H9 (cell line): ENCODE results near the gene MCM3AP. TPM values are rescaled to one million over a fixed set of nuclear protein-coding genes. Genes with fewer than 3 reads are reported as not detected.

Experiments used
- DNase-seq: peaks from one replicate; pipeline ENCODE4 v3.0.0-alpha.2; 2017
- H2AFZ ChIP-seq: one replicate; pipeline ENCODE4 v1.6.1; 2013; ENCODE audit warnings: mild to moderate bottlenecking, low read length, control low read depth, moderate library complexity
- H2AK5ac ChIP-seq: 2 replicates; pipeline ENCODE4 v1.6.1; 2013; ENCODE audit warnings: low read length, control low read depth, mixed read lengths; ENCODE audit not compliant: insufficient read length
- H2BK120ac ChIP-seq: one replicate; pipeline ENCODE4 v1.6.1; 2013; ENCODE audit warnings: low read depth, mild to moderate bottlenecking, low read length, control low read depth, inconsistent platforms; ENCODE audit not compliant: poor library complexity, severe bottlenecking
- H2BK12ac ChIP-seq: 2 replicates; pipeline ENCODE4 v1.6.1; 2013; ENCODE audit warnings: low read length, control low read depth, mixed read lengths, low read depth; ENCODE audit not compliant: insufficient read length
- H2BK15ac ChIP-seq: 2 replicates; pipeline ENCODE4 v1.6.1; 2013; ENCODE audit warnings: low read depth, low read length, control low read depth
- H2BK20ac ChIP-seq: one replicate; pipeline ENCODE4 v1.6.1; 2013; ENCODE audit warnings: low read depth, mild to moderate bottlenecking, low read length, control low read depth, inconsistent platforms; ENCODE audit not compliant: poor library complexity, severe bottlenecking
- H2BK5ac ChIP-seq: 2 replicates; pipeline ENCODE4 v1.6.1; 2013; ENCODE audit warnings: low read length, control low read depth, mixed read lengths; ENCODE audit not compliant: insufficient read length
- H3K14ac ChIP-seq: 2 replicates; pipeline ENCODE4 v1.6.1; 2013; ENCODE audit warnings: low read length, control low read depth; ENCODE audit not compliant: insufficient read depth
- H3K18ac ChIP-seq: 2 replicates; pipeline ENCODE4 v1.6.1; 2013; ENCODE audit warnings: low read depth, mild to moderate bottlenecking, mixed read lengths, low read length, control low read depth; ENCODE audit not compliant: insufficient read length
- H3K23ac ChIP-seq: 2 replicates; pipeline ENCODE4 v1.6.1; 2013; ENCODE audit warnings: low read length, control low read depth, mixed read lengths, low read depth; ENCODE audit not compliant: insufficient read length
- H3K23me2 ChIP-seq: 2 replicates; pipeline ENCODE4 v1.6.1; 2013; ENCODE audit warnings: low read depth, mild to moderate bottlenecking, mixed read lengths, low read length, control low read depth; ENCODE audit not compliant: insufficient read length, poor library complexity, severe bottlenecking
- H3K27ac ChIP-seq: 2 replicates; pipeline ENCODE4 v1.5.1; 2013; ENCODE audit warnings: low read length, control low read depth, mixed read lengths, low read depth; ENCODE audit not compliant: insufficient read length
- H3K27me3 ChIP-seq: 2 replicates; pipeline ENCODE4 v1.6.1; 2013; ENCODE audit warnings: low read length, control low read depth, inconsistent platforms; ENCODE audit not compliant: insufficient read depth
- H3K4ac ChIP-seq: 2 replicates; pipeline ENCODE4 v1.6.1; 2013; ENCODE audit warnings: low read depth, mild to moderate bottlenecking, control low read depth, inconsistent platforms, low read length, moderate library complexity
- H3K4me1 ChIP-seq: 2 replicates; pipeline ENCODE4 v1.6.1; 2013; ENCODE audit warnings: low read length, control low read depth, inconsistent platforms; ENCODE audit not compliant: insufficient read depth
- H3K4me2 ChIP-seq: 2 replicates; pipeline ENCODE4 v1.6.1; 2013; ENCODE audit warnings: low read length, control low read depth, mixed read lengths; ENCODE audit not compliant: insufficient read length, insufficient read depth
- H3K56ac ChIP-seq: 2 replicates; pipeline ENCODE4 v1.6.1; 2013; ENCODE audit warnings: low read depth, mild to moderate bottlenecking, mixed read lengths, low read length, control low read depth; ENCODE audit not compliant: insufficient read length
- H3K79me1 ChIP-seq: 2 replicates; pipeline ENCODE4 v1.6.1; 2013; ENCODE audit warnings: low read depth, mild to moderate bottlenecking, moderate library complexity, low read length, control low read depth, inconsistent platforms; ENCODE audit not compliant: insufficient read depth, poor library complexity, severe bottlenecking
- H3K79me2 ChIP-seq: 2 replicates; pipeline ENCODE4 v1.6.1; 2013; ENCODE audit warnings: low read length, control low read depth, inconsistent platforms; ENCODE audit not compliant: insufficient read depth
- H3K9ac ChIP-seq: 2 replicates; pipeline ENCODE4 v1.6.1; 2013; ENCODE audit warnings: low read length, control low read depth, mixed read lengths; ENCODE audit not compliant: insufficient read length; ENCODE audit errors: extremely low read depth
- H3K9me3 ChIP-seq: one replicate; pipeline ENCODE4 v1.6.1; 2013; ENCODE audit warnings: low read depth, low read length, inconsistent platforms; ENCODE audit not compliant: control insufficient read depth
- H3T11ph ChIP-seq: one replicate; pipeline ENCODE4 v1.6.1; 2013; ENCODE audit warnings: mild to moderate bottlenecking, low read length, control low read depth, inconsistent platforms
- H4K20me1 ChIP-seq: one replicate; pipeline ENCODE4 v1.6.1; 2013; ENCODE audit not compliant: control insufficient read depth, insufficient read length, insufficient read depth
- H4K5ac ChIP-seq: 2 replicates; pipeline ENCODE4 v1.6.1; 2013; ENCODE audit warnings: low read depth, mild to moderate bottlenecking, mixed read lengths, low read length, control low read depth; ENCODE audit not compliant: insufficient read length
- H4K8ac ChIP-seq: replicated peaks from 2 replicates; pipeline ENCODE4 v1.6.1; 2013; ENCODE audit warnings: low read length, control low read depth, mixed read lengths, low read depth; ENCODE audit not compliant: insufficient read length
- H4K91ac ChIP-seq: 2 replicates; pipeline ENCODE4 v1.6.1; 2013; ENCODE audit warnings: low read depth, mild to moderate bottlenecking, moderate library complexity, mixed read lengths, low read length, control low read depth; ENCODE audit not compliant: insufficient read length
- H3K27ac Mint-ChIP-seq, 3 experiments: 2 replicates in 2 of 3; 3 replicates in 1 of 3; pipeline ENCODE4 v1.8.0; 2020 to 2021; ENCODE audit warnings: mixed read lengths in 3 of 3, mild to moderate bottlenecking in 1 of 3, moderate library complexity in 1 of 3
- H3K27me3 Mint-ChIP-seq: 2 replicates; pipeline ENCODE4 v1.8.0; 2021; ENCODE audit warnings: low read depth, mild to moderate bottlenecking, moderate library complexity, mixed read lengths
- H3K36me3 Mint-ChIP-seq, 3 experiments: 2 replicates in 2 of 3; 3 replicates in 1 of 3; pipeline ENCODE4 v1.8.0; 2020 to 2021; ENCODE audit warnings: low read depth in 3 of 3, mixed read lengths in 3 of 3; ENCODE audit not compliant: insufficient read depth in 1 of 3
- H3K4me1 Mint-ChIP-seq, 2 experiments: 2 replicates each; pipeline ENCODE4 v1.8.0; 2020; ENCODE audit warnings: mixed read lengths in 2 of 2
- H3K4me3 Mint-ChIP-seq, 2 experiments: 2 replicates in 1 of 2; 3 replicates in 1 of 2; pipeline ENCODE4 v1.8.0; 2020 to 2021; ENCODE audit warnings: mild to moderate bottlenecking in 2 of 2, mixed read lengths in 2 of 2, moderate library complexity in 1 of 2
- H3K9me3 Mint-ChIP-seq, 2 experiments: 2 replicates in 1 of 2; 3 replicates in 1 of 2; pipeline ENCODE4 v1.8.0; 2020; ENCODE audit warnings: mild to moderate bottlenecking in 2 of 2, mixed read lengths in 2 of 2, moderate library complexity in 1 of 2
- WGBS: extraction: QIAGEN DNeasy Blood & Tissue Kit; methylation state at CpG from one replicate; pipeline ENCODE4 v1.1.7; 2013; ENCODE audit warnings: missing lambda C conversion rate, low lambda C conversion rate, mixed read lengths; ENCODE audit not compliant: insufficient read length; ENCODE audit errors: extremely low coverage; 5-methylcytosine and 5-hydroxymethylcytosine counted together
- total RNA-seq: library from RNA; stranded (reverse); gene quantifications from 2 replicates; pipeline ENCODE4 v1.2.1, GENCODE V29; 2021
- TF ChIP-seq, protein P1 (sequence below): fragments of 200-600 bp; sonication (generic); conservative IDR thresholded peaks from 3 replicates; pipeline ENCODE4 v1.8.0; 2021; ENCODE audit warnings: antibody characterized with exemption, mild to moderate bottlenecking

The MCM3AP gene
- total RNA-seq, 1 experiment from 2014 or later, result 124 TPM

DNA sequence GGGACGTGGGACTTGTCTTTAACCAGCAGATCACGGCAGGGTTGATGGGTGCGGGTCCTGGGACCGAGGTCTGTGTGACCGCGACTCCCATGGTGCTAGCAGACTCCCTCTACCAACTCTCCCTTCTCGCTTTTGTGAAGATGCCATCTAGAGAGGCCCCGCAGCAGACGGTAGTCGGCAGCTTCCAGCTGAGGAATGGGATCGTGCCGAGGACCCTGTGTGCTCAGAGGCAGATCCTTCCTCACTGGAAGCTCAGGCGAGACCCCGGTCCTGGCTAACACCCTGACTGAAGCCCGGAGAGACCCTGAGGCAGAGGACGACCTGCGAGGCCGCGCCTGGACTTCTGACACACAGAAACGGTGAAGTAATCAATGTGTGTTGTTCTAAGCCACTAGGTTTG is 88.7 kb downstream of the MCM3AP start:
- no peaks in the 10 kb centered on the region for H3K27me3 ChIP-seq
- H4K20me1 ChIP-seq, result no peaks in the 10 kb centered on the region
- H3K23me2 ChIP-seq, result no peaks in the 10 kb centered on the region
- DNase-seq, result no peak
- no peak overlapping the region for H3K27ac ChIP-seq
- Mint-ChIP-seq H3K27ac (peak overlapping the region in 1 of 3 experiments; percentile 49; a peak in 3 of 7 replicates), H3K9me3 (no peaks in the 10 kb centered on the region), H3K4me1 (no peaks in the 10 kb centered on the region), H3K4me3 (no peak overlapping the region), H3K27me3 (no peaks in the 10 kb centered on the region), H3K36me3 (peaks cover 52 to 78% (median 68%) of the 10 kb centered on the region in 3 experiments; a peak in 6 of 7 replicates)
- no CpG with 5 or more reads among the region's 20 CpGs for WGBS
- no peak overlapping the region for H2AK5ac ChIP-seq
- H3K9me3 ChIP-seq, result no peaks in the 10 kb centered on the region
- TF ChIP-seq, protein P1, sequence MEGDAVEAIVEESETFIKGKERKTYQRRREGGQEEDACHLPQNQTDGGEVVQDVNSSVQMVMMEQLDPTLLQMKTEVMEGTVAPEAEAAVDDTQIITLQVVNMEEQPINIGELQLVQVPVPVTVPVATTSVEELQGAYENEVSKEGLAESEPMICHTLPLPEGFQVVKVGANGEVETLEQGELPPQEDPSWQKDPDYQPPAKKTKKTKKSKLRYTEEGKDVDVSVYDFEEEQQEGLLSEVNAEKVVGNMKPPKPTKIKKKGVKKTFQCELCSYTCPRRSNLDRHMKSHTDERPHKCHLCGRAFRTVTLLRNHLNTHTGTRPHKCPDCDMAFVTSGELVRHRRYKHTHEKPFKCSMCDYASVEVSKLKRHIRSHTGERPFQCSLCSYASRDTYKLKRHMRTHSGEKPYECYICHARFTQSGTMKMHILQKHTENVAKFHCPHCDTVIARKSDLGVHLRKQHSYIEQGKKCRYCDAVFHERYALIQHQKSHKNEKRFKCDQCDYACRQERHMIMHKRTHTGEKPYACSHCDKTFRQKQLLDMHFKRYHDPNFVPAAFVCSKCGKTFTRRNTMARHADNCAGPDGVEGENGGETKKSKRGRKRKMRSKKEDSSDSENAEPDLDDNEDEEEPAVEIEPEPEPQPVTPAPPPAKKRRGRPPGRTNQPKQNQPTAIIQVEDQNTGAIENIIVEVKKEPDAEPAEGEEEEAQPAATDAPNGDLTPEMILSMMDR, result no peak
- H2BK12ac ChIP-seq, result no peak overlapping the region
- no peak overlapping the region for H3K56ac ChIP-seq
- H4K5ac ChIP-seq, result no peak overlapping the region
- no peak overlapping the region for H3K4ac ChIP-seq
- no peak overlapping the region for H2AFZ ChIP-seq
- H3K9ac ChIP-seq, result no peak overlapping the region
- no peak overlapping the region for H4K91ac ChIP-seq
- H2BK20ac ChIP-seq, result no peak overlapping the region
- H2BK15ac ChIP-seq, result no peak overlapping the region
- H3K4me2 ChIP-seq, result no peak overlapping the region
- H2BK120ac ChIP-seq, result no peak overlapping the region
- H2BK5ac ChIP-seq, result no peak overlapping the region
- H3K79me1 ChIP-seq, result no peaks in the 10 kb centered on the region
- H3K14ac ChIP-seq, result no peak overlapping the region
- no peak overlapping the region for H3K23ac ChIP-seq
- no peaks in the 10 kb centered on the region for H3K4me1 ChIP-seq
- H4K8ac ChIP-seq, result no peak overlapping the region
- H3K18ac ChIP-seq, result no peak overlapping the region
- H3K79me2 ChIP-seq, result no peaks in the 10 kb centered on the region
- no peak overlapping the region for H3T11ph ChIP-seq
